IPS-18a (cell line): Measurements from ENCODE around the gene ZBP1.

Source experiments
- H3K27ac ChIP-seq: one replicate; pipeline ENCODE4 v1.5.1; 2013; ENCODE audit warnings: low read length
- H3K27me3 ChIP-seq: one replicate; pipeline ENCODE4 v1.6.1; 2013; ENCODE audit warnings: mild to moderate bottlenecking, low read length; ENCODE audit not compliant: control insufficient read depth, insufficient read depth
- H3K36me3 ChIP-seq: one replicate; pipeline ENCODE4 v1.6.1; 2013; ENCODE audit warnings: low read depth, low read length; ENCODE audit not compliant: control insufficient read depth
- H3K4me1 ChIP-seq: one replicate; pipeline ENCODE4 v1.6.1; 2013; ENCODE audit warnings: low read depth, low read length; ENCODE audit not compliant: control insufficient read depth
- H3K4me3 ChIP-seq: one replicate; pipeline ENCODE4 v1.5.1; 2013; ENCODE audit warnings: low read length
- H3K9ac ChIP-seq: one replicate; pipeline ENCODE4 v1.6.1; 2013; ENCODE audit warnings: mild to moderate bottlenecking, low read length, moderate library complexity
- H3K9me3 ChIP-seq: one replicate; pipeline ENCODE4 v1.6.1; 2013; ENCODE audit warnings: low read depth, low read length; ENCODE audit not compliant: control insufficient read depth

ZBP1 gene

GRCh38 chr20:57619051-57619831 is 985 bp downstream of the ZBP1 start:
- H3K27me3 ChIP-seq, result no peaks in the 10 kb centered on the region
- H3K4me3 ChIP-seq, result no peak overlapping the region
- H3K4me1 ChIP-seq, result no peaks in the 10 kb centered on the region
- no peak overlapping the region for H3K9ac ChIP-seq
- H3K36me3 ChIP-seq, result no peaks in the 10 kb centered on the region
- H3K27ac ChIP-seq, result no peak overlapping the region
- H3K9me3 ChIP-seq, result no peaks in the 10 kb centered on the region

- no peak overlapping the region for H3K27ac ChIP-seq
- H3K4me3 ChIP-seq, result no peak overlapping the region
- H3K36me3 ChIP-seq, result no peaks in the 10 kb centered on the region
- H3K27me3 ChIP-seq, result no peaks in the 10 kb centered on the region
- H3K9me3 ChIP-seq, result no peaks in the 10 kb centered on the region
- H3K4me1 ChIP-seq, result no peaks in the 10 kb centered on the region
- H3K9ac ChIP-seq, result no peak overlapping the region
These were observed 1.5 kb downstream of the ZBP1 start for GRCh38 chr20:57618764-57619050.

GRCh38 chr20:57618091-57618763 is 2.0 kb downstream of the ZBP1 start:
- H3K9ac ChIP-seq, result no peak overlapping the region
- H3K27ac ChIP-seq, result no peak overlapping the region
- H3K4me3 ChIP-seq, result no peak overlapping the region
- H3K9me3 ChIP-seq, result no peaks in the 10 kb centered on the region
- no peaks in the 10 kb centered on the region for H3K27me3 ChIP-seq
- no peaks in the 10 kb centered on the region for H3K36me3 ChIP-seq
- no peaks in the 10 kb centered on the region for H3K4me1 ChIP-seq

GRCh38 chr20:57617079-57617795 is 3.0 kb downstream of the ZBP1 start:
- no peaks in the 10 kb centered on the region for H3K27me3 ChIP-seq
- H3K4me3 ChIP-seq, result no peak overlapping the region
- H3K9ac ChIP-seq, result no peak overlapping the region
- no peaks in the 10 kb centered on the region for H3K36me3 ChIP-seq
- no peaks in the 10 kb centered on the region for H3K9me3 ChIP-seq
- H3K27ac ChIP-seq, result no peak overlapping the region
- H3K4me1 ChIP-seq, result no peaks in the 10 kb centered on the region

- Histone ChIP-seq H3K27ac (no peak overlapping the region), H3K36me3 (no peaks in the 10 kb centered on the region), H3K4me3 (no peak overlapping the region), H3K27me3 (no peaks in the 10 kb centered on the region), H3K9ac (no peak overlapping the region), H3K9me3 (no peaks in the 10 kb centered on the region), H3K4me1 (no peaks in the 10 kb centered on the region)
These were observed 3.9 kb downstream of the ZBP1 start for GRCh38 chr20:57616143-57616951.

- Histone ChIP-seq H3K4me1 (no peaks in the 10 kb centered on the region), H3K4me3 (no peak overlapping the region), H3K27ac (no peak overlapping the region), H3K27me3 (no peaks in the 10 kb centered on the region), H3K9ac (no peak overlapping the region), H3K36me3 (no peaks in the 10 kb centered on the region), H3K9me3 (no peaks in the 10 kb centered on the region)
These were observed 4.8 kb downstream of the ZBP1 start for GRCh38 chr20:57615445-57615811.

- Histone ChIP-seq H3K4me1 (no peaks in the 10 kb centered on the region), H3K27ac (no peak overlapping the region), H3K9ac (no peak overlapping the region), H3K4me3 (no peak overlapping the region), H3K36me3 (no peaks in the 10 kb centered on the region), H3K9me3 (no peaks in the 10 kb centered on the region), H3K27me3 (no peaks in the 10 kb centered on the region)
These were observed 5.5 kb downstream of the ZBP1 start for GRCh38 chr20:57614490-57615444.

- H3K4me1 ChIP-seq, result no peaks in the 10 kb centered on the region
- H3K27ac ChIP-seq, result no peak overlapping the region
- no peak overlapping the region for H3K4me3 ChIP-seq
- H3K9ac ChIP-seq, result no peak overlapping the region
- H3K9me3 ChIP-seq, result no peaks in the 10 kb centered on the region
- no peaks in the 10 kb centered on the region for H3K36me3 ChIP-seq
- H3K27me3 ChIP-seq, result no peaks in the 10 kb centered on the region
These were observed 6.7 kb downstream of the ZBP1 start for GRCh38 chr20:57613481-57613921.

- Histone ChIP-seq H3K36me3 (no peaks in the 10 kb centered on the region), H3K27ac (no peak overlapping the region), H3K9me3 (no peaks in the 10 kb centered on the region), H3K4me1 (no peaks in the 10 kb centered on the region), H3K9ac (no peak overlapping the region), H3K27me3 (no peaks in the 10 kb centered on the region), H3K4me3 (no peak overlapping the region)
These were observed 7.3 kb downstream of the ZBP1 start for GRCh38 chr20:57612916-57613315.

- Histone ChIP-seq H3K27me3 (no peaks in the 10 kb centered on the region), H3K4me1 (no peaks in the 10 kb centered on the region), H3K9ac (no peak overlapping the region), H3K36me3 (no peaks in the 10 kb centered on the region), H3K27ac (no peak overlapping the region), H3K4me3 (no peak overlapping the region), H3K9me3 (no peaks in the 10 kb centered on the region)
These were observed 7.8 kb downstream of the ZBP1 start for GRCh38 chr20:57612436-57612835.
